ENCODE data around the gene PKP2.

DNA sequence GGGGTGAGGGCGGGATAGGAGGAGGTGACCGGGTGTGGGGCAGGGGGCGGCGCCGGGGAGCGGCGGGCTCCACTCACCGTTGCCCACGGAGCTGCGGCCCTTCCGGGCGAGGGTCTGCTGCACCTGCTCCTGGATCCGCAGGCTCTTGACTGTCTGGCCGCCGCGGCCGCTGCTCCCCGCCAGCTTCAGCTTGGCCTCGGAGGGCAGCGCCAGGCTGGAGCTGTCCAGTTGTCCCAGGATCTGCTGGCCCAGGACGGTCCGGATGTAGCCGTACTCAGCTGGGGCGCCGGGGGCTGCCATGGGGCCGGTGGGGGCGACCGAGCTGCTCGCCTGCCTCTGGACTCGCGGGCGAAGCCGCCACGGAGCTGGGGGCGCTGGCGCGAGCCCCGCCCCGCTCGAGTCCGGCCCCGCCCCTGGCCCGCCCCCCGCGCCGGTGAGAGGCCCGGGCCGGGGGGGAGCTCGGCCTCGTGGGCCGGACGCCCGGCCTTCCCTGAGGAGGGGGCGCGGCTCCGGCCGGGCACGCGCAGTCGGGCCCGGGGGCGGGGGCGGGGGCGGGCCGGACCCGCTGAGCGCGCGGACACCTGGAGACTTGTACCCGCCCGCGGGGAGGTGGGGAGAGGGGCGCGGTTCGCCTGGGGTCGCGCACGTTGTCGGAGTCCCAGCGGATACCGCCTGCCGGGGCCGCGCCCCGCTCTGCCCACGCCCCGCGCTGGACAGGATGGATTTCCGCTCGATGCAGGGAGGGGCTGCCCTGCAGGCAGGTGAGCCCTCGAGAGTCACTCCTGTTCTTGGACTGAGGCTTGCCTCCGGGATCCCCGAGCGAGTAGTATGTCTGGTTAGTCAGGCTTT, at the start of gene PKP2:
- TF ChIP-seq SMARCA4 (IDR thresholded peaks at IDR 0.05) (no peak), ZBTB33 (CRISPR knock-in tag; IDR thresholded peaks at IDR 0.05) (peak; percentile 38; the same call in 1 of the 2 replicates), POLR2AphosphoS5 (IDR thresholded peaks at IDR 0.05; ENCODE audit: control insufficient read depth, insufficient read depth, low read depth, low read length) (no peak), ATF6 (CRISPR knock-in tag; IDR thresholded peaks at IDR 0.05) (no peak), TAL1 (IDR thresholded peaks at IDR 0.05) (no peak), NCOA2 (IDR thresholded peaks at IDR 0.05; ENCODE audit: partially characterized antibody in 2 of 2) (no peak), FOSL1 (tag; conservative IDR thresholded peaks at IDR 0.05) (no peak), ZBED1 (IDR thresholded peaks at IDR 0.05) (no peak), FOXM1 (IDR thresholded peaks at IDR 0.05; ENCODE audit: low read depth) (no peak), FOXM1 (CRISPR knock-in tag; IDR thresholded peaks at IDR 0.05; ENCODE audit: low read depth) (no peak)
- TF ChIP-seq, protein P1, sequence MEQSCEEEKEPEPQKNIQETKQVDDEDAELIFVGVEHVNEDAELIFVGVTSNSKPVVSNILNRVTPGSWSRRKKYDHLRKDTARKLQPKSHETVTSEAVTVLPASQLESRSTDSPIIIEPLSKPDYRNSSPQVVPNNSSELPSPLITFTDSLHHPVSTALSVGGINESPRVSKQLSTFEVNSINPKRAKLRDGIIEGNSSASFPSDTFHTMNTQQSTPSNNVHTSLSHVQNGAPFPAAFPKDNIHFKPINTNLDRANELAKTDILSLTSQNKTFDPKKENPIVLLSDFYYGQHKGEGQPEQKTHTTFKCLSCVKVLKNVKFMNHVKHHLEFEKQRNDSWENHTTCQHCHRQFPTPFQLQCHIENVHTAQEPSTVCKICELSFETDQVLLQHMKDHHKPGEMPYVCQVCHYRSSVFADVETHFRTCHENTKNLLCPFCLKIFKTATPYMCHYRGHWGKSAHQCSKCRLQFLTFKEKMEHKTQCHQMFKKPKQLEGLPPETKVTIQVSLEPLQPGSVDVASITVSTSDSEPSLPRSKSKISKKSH (CRISPR knock-in tag; IDR thresholded peaks at IDR 0.05), result no peak
- TF ChIP-seq, protein P2, sequence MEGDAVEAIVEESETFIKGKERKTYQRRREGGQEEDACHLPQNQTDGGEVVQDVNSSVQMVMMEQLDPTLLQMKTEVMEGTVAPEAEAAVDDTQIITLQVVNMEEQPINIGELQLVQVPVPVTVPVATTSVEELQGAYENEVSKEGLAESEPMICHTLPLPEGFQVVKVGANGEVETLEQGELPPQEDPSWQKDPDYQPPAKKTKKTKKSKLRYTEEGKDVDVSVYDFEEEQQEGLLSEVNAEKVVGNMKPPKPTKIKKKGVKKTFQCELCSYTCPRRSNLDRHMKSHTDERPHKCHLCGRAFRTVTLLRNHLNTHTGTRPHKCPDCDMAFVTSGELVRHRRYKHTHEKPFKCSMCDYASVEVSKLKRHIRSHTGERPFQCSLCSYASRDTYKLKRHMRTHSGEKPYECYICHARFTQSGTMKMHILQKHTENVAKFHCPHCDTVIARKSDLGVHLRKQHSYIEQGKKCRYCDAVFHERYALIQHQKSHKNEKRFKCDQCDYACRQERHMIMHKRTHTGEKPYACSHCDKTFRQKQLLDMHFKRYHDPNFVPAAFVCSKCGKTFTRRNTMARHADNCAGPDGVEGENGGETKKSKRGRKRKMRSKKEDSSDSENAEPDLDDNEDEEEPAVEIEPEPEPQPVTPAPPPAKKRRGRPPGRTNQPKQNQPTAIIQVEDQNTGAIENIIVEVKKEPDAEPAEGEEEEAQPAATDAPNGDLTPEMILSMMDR (IDR thresholded peaks at IDR 0.05 in 2 of 3, conservative IDR thresholded peaks at IDR 0.05 in 1 of 3; ENCODE audit: insufficient read depth in 2 of 3, low read depth in 1 of 3, low read length in 3 of 3), result no peak
